Dermis blood vessel endothelial cell (primary cell): ENCODE results near the gene DOCK8. TPM values are rescaled to one million over a fixed set of nuclear protein-coding genes. Genes with fewer than 3 reads are reported as not detected.
"Not testable (repeated sequence)": the region's sequence is repeated elsewhere in the genome, so short reads cannot be mapped to it uniquely, and the experiment has no call there.

ENCODE experiments used
- DNase-seq: peaks from one replicate; pipeline ENCODE4 v3.0.0; 2010
- total RNA-seq: library from RNA; depleted of rRNA; stranded (reverse); fragments of >200 nt; gene quantifications from 2 replicates; pipeline ENCODE4 v1.2.3, GENCODE V29; 2014

The DOCK8 gene
- 4.4 and 6.8 TPM in 2 replicates for total RNA-seq

DNA sequence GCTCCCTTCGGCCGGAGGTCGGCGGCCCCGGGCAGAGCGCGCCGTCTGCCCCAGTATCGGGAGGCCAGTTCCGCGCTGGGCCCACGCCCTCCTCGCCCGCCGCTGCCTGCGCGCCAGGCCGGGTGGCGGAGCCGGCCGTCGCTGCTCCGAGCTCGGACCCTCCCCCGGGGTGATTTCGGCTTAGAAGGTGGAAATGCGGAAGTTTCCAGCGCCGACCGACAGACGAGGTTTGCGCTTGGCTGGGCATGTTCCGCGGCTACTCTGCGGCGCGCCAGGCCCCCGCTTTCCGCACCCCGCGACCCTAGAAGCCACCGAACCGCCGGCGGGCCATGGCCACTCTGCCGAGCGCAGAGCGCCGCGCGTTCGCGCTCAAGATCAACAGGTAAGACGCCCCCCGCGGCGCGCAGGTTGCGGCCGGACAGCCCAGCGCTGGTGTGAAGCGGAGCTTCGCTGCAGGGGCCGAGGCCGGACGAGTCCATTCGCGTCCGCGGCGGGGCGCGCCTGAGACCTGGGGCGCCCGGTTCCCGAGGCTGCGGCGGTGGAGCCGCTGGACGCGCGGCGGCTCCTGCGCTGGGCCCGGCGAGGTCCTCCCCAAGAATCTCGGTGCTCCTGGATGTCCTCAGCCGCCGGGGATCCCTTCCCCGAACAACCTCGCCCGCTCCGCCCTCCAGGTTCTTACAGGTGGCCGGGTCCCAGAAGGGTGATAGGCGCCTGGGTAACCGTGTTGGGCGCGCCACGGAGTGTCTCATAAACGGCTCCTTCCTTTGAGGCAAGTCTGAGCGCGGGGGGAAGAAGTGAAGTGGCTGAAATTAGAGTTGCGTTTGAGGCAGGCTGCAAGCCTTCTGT lies at the start of gene DOCK8:
TSS of gene DOCK8 (plus strand) at position 218 of the 846 bp plus-strand sequence. CDS start at position 330, 112 bp downstream.
- DNase-seq = peak; percentile 73

- not testable (repeated sequence) for DNase-seq
These were observed 44.9 kb upstream of the DOCK8 start for GRCh38 chr9:169757-170156.

- peak; percentile 2 for DNase-seq
These were observed 36.4 kb upstream of the DOCK8 start for GRCh38 chr9:178140-178825.

- DNase-seq = peak; percentile 75
These were observed 35.7 kb upstream of the DOCK8 start, which contains the start of gene ZNG1A for GRCh38 chr9:178970-179383. Gene ZNG1A (minus strand): TSS chr9:179056. CDS start chr9:178969, 87 bp downstream.

- DNase-seq = not testable (repeated sequence)
These were observed 15.1 kb upstream of the DOCK8 start for GRCh38 chr9:199601-200000.

GRCh38 chr9:206481-206880 lies 8.2 kb upstream of the DOCK8 start:
- no peak for DNase-seq

DNA sequence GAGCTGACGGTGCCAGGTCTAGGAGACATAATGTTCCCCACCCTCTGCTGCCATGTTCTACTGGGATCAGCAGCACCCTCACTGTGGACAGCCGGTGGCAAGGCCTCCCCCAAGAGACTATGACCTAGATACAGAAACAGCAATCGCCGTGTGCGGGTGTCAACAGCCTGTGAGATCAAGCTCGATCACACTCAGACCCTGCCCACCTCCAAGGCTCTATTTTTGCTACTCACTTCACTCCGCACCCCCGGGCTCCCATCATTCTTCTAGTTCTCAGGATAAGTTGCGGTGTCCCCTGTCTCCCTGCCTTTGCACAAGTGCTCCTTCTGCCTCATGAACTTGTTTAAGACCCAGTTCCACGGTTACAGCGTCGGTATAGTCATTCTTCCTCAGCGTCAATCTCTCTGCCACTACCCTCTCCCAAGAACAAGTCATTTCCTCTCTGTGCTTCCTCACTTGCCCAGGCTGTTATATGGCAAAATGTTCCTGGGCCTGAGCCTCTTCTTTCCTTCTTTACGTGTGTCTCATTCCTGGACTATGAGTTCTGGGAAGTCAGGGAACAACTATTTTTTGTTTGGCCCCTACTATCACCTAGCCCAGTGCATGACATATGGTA lies 5.4 kb upstream of the DOCK8 start:
- peak; percentile 19 for DNase-seq

DNA sequence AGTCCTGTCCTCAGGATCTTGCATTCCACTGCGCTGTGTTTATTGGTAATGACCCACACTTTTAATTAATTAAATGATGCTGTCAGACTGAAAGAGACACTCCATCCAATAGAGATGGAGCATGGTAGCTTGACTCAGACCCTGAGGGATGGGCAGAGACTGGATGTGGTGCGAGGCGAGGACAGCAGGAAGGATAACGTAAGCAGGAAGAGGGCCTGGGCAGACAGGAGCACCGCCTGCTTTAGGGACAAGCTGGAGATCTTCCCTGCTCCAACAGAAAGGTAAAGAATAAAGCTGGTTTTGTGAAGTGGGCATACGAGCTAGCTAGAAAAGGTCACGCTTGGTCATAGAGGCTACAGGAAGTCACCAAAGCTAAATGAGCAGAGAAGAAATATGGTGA lies 3.6 kb upstream of the DOCK8 start:
- no peak for DNase-seq

GRCh38 chr9:211557-211956 lies 3.1 kb upstream of the DOCK8 start:
- DNase-seq = no peak

DNA sequence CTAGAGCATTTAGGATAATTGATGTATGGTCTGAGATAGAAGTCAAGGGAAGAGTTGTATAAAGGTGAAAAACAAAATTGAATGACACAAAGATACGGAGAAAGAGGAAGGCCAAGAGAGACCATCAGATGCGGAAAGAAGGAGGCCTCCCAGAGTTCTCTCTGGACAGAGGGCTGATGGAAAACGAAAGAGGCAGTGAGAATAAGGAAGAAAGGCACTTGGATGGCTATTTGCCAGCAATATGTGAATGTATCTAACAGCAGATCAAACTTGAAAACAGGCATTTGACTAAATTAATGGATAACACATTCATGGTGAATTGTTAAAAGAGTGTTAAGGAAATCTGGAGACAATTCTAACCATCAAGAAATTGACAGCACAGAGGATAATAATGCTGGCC lies 2.4 kb upstream of the DOCK8 start:
- DNase-seq = no peak

- DNase-seq = not testable (repeated sequence)
These were observed 764 bp upstream of the DOCK8 start for GRCh38 chr9:213901-214300.

- DNase-seq = no peak
These were observed 366 bp upstream of the DOCK8 start for GRCh38 chr9:214351-214647.

GRCh38 chr9:215631-216155 lies 1.0 kb downstream of the DOCK8 start:
- no peak for DNase-seq

DNA sequence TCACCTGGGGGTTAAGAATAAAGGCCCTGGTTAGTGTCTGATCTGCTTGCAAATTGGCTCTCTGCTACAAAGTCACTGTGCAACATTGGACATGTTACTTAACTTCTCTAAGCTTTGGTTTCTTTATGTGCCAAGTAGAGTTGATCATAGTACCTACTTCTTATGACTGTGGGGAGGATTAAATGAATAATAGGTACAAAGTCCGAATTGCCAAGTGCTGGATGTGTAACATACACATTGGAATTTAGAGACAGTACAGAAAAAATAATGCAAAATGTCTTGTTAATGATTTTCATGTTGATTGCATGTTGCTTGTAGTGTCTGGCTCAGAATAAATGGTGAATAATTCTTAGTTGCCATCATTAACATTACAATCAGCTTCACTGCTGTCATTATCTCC lies 2.2 kb downstream of the DOCK8 start:
- no peak for DNase-seq

GRCh38 chr9:217950-218349 lies 3.3 kb downstream of the DOCK8 start:
- no peak for DNase-seq

DNA sequence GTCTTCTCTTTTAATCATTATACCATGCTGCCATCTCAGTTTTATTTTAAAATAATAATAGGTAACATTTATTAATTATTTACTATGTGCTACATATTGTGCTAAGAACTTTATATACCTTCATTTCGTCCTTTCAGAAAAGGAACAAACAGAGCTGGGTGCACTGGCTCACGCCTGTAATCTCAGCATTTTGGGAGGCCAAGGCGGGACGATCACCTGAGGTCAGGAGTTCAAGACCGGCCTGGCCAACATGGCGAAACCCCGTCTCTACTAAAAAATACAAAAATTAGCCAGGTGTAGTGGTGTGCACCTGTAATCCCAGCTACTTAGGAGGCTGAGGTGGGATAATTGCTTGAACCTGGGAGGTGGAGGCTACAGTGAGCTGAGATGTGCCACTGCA lies 4.4 kb downstream of the DOCK8 start:
- not testable (repeated sequence) for DNase-seq

GRCh38 chr9:219670-220365 lies 5.2 kb downstream of the DOCK8 start:
- no peak for DNase-seq

GRCh38 chr9:221989-222776 lies 7.5 kb downstream of the DOCK8 start:
- no peak for DNase-seq

DNA sequence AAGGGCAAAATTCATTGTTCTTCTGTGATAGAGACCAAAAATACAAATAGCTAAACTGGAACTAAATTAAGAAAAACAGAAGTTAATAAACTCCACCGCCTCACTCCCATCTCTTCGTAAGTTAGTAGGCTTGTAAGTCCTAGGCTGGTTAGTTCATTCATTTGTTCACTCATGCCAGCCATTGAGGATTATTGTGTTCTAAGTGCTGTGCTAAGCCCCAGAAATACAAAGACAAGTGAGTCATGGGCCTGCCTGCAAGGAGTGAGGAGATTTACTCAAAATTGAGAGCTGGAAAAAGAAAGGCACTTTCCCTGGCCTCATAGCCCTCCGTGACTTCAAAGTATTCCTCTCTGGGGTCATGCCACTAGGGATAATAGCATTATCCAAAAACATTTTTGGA lies 8.5 kb downstream of the DOCK8 start:
- peak; percentile 34 for DNase-seq

DNA sequence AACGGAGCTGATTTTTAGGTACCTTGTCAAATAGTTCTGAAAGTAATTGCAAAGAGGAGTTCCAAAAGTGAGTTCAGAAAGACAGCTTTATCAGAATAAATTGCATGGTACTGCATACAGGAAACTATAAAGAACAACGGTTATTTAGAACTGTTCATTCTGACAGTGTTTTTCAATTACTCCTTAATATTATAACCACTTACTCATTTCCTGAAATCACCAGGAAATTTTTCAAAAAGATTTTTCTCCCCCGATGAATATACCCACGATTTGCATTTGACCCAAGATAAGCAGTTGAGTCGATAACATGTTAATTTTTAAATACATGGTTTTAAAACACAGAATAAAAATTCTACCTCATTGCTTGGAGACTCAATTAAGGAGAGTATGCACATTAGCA lies 9.4 kb downstream of the DOCK8 start:
- DNase-seq = peak; percentile 15

GRCh38 chr9:224582-225520 lies 10.2 kb downstream of the DOCK8 start:
- DNase-seq = peak; percentile 8
